ENCODE results near the gene MRPL53.

The MRPL53 gene

DNA sequence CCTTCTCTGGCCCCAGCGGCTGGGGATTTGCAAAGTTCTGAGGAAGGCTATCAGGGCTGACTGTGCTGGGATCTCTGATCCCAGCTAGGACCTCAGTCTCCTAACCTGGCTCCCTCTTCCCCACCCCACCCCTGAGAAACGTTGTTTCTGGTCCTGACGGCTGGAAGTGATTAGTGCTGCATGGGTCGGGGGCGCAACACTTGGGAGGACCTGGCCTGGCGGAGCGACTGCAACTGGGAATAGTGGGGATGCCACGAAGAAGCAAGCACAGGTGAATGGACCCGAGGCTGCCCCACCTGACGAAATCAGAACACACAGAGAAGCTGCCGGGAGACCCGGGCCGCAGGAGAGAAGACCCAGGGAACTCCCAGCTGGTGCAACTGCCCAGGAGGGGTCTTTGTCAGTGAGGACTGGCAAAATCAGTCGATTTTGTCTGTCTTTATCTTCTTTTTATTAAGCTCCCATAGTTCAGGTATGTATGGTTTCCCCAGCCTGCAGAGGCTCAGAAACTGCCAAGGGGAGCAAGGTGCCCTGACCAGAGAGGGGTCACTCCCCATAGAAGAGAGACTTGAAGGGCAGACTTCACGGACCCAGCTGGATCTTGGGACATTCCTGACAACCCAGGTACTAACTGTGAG is 27.6 kb upstream of the MRPL53 start:
- no peak overlapping the region for H3K27ac ChIP-seq
- no peak for TF ChIP-seq ZFX (IDR thresholded peaks at IDR 0.05)
- TF ChIP-seq, protein P1, sequence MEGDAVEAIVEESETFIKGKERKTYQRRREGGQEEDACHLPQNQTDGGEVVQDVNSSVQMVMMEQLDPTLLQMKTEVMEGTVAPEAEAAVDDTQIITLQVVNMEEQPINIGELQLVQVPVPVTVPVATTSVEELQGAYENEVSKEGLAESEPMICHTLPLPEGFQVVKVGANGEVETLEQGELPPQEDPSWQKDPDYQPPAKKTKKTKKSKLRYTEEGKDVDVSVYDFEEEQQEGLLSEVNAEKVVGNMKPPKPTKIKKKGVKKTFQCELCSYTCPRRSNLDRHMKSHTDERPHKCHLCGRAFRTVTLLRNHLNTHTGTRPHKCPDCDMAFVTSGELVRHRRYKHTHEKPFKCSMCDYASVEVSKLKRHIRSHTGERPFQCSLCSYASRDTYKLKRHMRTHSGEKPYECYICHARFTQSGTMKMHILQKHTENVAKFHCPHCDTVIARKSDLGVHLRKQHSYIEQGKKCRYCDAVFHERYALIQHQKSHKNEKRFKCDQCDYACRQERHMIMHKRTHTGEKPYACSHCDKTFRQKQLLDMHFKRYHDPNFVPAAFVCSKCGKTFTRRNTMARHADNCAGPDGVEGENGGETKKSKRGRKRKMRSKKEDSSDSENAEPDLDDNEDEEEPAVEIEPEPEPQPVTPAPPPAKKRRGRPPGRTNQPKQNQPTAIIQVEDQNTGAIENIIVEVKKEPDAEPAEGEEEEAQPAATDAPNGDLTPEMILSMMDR (conservative IDR thresholded peaks at IDR 0.05) = no peak

DNA sequence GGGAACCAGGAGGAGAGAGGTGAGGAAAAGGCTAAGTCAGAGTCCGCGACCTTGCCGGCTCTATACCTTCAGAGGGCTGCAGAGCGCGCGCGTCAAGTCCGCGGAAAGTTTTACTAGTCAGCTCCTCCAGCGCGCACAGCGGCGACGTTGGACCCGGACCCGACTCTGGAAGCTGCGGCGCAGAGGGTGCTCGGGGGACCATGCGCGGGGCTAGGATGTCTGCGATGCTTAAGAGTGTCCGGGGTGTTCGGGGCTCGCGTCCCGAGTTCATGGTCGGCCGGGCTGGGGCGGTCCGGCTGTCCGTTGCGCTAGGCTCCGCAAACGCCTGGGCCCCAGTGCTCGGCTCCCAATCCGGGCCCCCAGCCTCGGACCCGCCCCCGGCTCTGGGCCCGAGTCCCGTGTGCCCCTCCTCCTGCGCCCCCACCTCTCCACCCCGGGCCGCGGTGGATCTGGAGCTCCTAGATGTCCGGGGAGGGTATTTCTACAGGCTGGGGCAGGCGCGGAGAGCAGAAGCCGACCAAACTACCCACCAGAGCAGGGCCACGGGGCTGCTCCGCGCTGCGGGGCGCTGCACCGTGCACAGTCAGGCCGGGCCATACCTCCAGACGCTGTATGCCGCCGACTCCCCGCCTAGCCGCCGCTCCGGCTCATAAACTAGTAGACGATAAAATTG is 26.9 kb upstream of the MRPL53 start, which contains the start of gene LBX2:
LBX2 (minus strand) TSS at position 337 of the 673 bp plus-strand sequence; CDS start at position 271, 66 bp downstream.
- TF ChIP-seq, protein P1 (conservative IDR thresholded peaks at IDR 0.05) = no peak
- TF ChIP-seq ZFX (IDR thresholded peaks at IDR 0.05) = no peak
- no peak within 1 kb of the TSS for H3K27ac ChIP-seq

DNA sequence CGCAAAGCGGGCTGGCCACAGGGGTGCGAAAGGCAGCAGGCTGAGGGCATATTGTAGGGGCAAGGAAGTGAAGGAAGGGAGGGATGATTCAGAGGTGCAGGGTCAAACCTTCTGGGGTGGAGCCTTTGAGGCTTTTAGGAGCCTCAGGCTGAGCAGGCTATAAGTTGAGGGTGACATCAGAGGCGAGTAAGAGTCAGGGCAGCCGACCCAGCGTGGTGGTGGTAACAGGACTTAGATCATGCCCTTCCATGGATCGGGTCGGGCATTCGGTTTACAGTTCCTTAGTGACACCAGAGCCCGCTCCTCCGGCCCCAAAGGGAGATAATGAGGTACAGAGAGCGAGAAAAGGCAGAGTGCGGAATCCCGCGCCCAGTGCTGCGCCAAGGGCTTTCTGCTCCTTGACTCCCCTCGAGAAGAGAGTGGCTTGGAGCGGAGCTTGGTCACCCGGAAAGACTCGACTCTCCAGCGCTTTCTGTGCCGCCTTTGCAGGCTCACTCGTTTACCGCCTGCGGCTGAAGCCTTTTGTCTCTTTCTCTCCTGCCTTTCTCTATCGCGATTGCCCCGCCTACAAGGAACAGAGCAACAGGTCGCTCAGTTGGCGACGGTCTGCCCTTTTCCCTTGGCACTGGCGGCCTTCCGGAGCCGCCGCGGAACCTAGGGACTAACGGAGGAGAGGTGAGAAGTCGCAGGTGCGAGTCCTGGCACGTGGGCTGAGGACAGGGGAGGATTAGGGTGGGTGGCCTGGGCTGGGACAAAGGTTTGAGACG is 26.2 kb upstream of the MRPL53 start:
- TF ChIP-seq ZFX (IDR thresholded peaks at IDR 0.05) = no peak
- TF ChIP-seq, protein P1 (conservative IDR thresholded peaks at IDR 0.05) = no peak

DNA sequence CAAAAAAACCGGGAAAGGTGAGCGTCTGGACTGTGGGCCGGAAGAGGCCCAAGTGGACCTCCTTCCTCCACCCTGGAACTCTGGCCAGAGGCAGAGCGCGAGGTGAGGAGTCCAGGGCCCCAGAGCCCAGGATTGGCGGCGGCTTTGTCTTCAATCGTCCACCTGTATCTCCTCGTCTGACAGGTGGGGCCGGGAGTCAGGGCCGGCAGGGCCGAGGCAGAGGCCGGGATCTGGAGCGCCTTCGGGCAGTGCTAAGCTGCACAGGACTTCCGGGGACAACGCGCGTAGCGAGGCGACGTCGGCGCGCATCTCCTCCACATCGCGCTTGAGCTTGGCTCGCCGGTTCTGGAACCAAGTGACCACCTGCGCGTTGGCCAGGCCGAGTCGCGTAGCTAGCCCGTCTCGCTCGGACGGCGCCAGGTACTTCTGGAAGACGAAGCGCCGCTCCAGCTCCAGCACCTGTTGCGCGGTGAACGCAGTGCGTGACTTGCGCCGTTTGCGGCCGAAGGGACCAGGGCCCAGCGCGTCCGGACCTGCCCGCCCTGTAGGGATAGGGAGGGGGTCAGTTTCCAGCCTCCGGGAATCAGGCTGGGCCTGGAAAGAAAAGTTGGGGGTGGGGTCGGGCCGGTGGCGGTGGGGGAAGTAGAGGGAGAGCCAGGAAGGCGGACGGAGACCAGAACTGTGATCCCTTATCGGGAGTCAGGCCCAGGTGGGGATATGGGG is 25.5 kb upstream of the MRPL53 start:
- H3K27ac ChIP-seq = no peak overlapping the region
- TF ChIP-seq, protein P1 (conservative IDR thresholded peaks at IDR 0.05) = no peak
- no peak for TF ChIP-seq ZFX (IDR thresholded peaks at IDR 0.05)

More for the DNA sequence above, 26.2 kb upstream of the MRPL53 start:
- H3K27ac ChIP-seq = no peak overlapping the region

DNA sequence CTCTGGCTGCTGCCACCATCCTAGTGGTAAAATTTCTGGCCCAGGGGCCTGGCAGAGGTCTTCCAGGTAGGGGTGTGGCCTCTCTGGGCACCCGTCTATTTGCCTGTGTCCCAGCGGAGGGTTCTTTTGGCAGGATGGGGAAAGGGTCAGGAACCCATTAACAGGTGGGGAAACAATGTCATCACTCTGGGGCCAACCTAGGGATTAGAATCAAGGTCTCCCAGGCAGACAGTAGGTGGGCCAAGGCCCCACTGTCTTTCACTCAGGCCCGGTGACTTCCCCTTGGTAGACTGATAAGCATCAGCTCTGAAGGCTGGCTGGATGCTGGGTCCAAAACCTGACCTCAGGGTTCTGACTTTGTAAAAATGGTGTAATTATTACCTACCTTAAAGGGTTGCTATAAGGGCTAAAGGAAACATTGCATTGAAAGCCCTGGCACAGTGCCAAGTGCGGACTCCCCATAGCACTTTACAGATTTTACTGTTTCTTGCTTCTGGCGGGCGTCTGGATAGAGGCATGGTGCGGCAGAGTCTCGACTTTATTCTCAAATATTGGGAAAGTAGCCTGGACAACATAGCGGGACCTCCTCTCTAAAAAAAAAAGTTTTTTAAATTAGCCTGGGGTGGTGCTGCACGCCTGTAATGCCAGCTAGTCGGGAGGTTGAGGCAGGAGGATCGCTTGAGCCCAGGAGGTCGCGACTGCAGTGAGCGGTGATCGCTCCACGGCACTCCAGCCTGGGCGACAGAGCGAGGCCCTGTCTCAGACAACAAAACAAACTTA is 24.7 kb upstream of the MRPL53 start:
- TF ChIP-seq, protein P1 (conservative IDR thresholded peaks at IDR 0.05) = no peak
- no peak for TF ChIP-seq ZFX (IDR thresholded peaks at IDR 0.05)
- no peak overlapping the region for H3K27ac ChIP-seq

GRCh38 chr2:74495440-74495839 is 23.0 kb upstream of the MRPL53 start:
- no peak for TF ChIP-seq ZFX (IDR thresholded peaks at IDR 0.05)
- TF ChIP-seq, protein P1 (conservative IDR thresholded peaks at IDR 0.05) = no peak
- H3K27ac ChIP-seq = no peak overlapping the region

All from C4-2B (cell line).